SK-N-SH treated with all-trans-retinoic acid at 6 μM for 48 hours (cell line): ENCODE data around the gene CTSD.

Experiments
- ATAC-seq: fragments of 200-7000 bp; cut with Tn5 transposase; 3 replicates; pipeline ENCODE4 v1.9.1; 2020; ENCODE audit warnings: mild to moderate bottlenecking, moderate library complexity
- ARNTL ChIP-seq: fragments of 450-650 bp; formaldehyde crosslinking; IDR thresholded peaks from 2 replicates; pipeline ENCODE4 v1.5.0; 2020; ENCODE audit warnings: low read depth, mild to moderate bottlenecking, moderate library complexity, borderline replicate concordance
- BACH2 ChIP-seq: fragments of 250-450 bp; sonication (Bioruptor Pico); IDR thresholded peaks from 2 replicates; pipeline ENCODE4 v1.9.0; 2021; ENCODE audit warnings: mild to moderate bottlenecking, borderline replicate concordance
- CSDC2 ChIP-seq: fragments of 250-450 bp; sonication (Bioruptor Pico); IDR thresholded peaks from 2 replicates; pipeline ENCODE4 v1.5.0; 2020; ENCODE audit warnings: mild to moderate bottlenecking, moderate library complexity
- GLIS3 ChIP-seq: fragments of 250-450 bp; sonication (Bioruptor Pico); IDR thresholded peaks from 2 replicates; pipeline ENCODE4 v1.5.0; 2020; ENCODE audit warnings: mild to moderate bottlenecking, moderate library complexity
- ISL1 ChIP-seq: fragments of 250-450 bp; sonication (Bioruptor Pico); IDR thresholded peaks from 2 replicates; pipeline ENCODE4 v2.1.2; 2022; ENCODE audit warnings: mild to moderate bottlenecking, moderate library complexity
- OSR1 ChIP-seq: fragments of 250-450 bp; sonication (Bioruptor Pico); IDR thresholded peaks from 2 replicates; pipeline ENCODE4 v1.8.0; 2022; ENCODE audit warnings: moderate library complexity, mild to moderate bottlenecking, inconsistent platforms
- PPARA ChIP-seq: fragments of 250-450 bp; sonication (Bioruptor Pico); IDR thresholded peaks from 2 replicates; pipeline ENCODE4 v1.5.0; 2020; ENCODE audit warnings: mild to moderate bottlenecking, borderline replicate concordance
- RARB ChIP-seq: fragments of 250-450 bp; sonication (Bioruptor Pico); IDR thresholded peaks from 2 replicates; pipeline ENCODE4 v1.8.0; 2021; ENCODE audit warnings: mild to moderate bottlenecking, moderate library complexity
- SNAI2 ChIP-seq: fragments of 250-450 bp; sonication (Bioruptor Pico); IDR thresholded peaks from 2 replicates; pipeline ENCODE4 v1.5.0; 2020; ENCODE audit warnings: mild to moderate bottlenecking, moderate library complexity
- TCF4 ChIP-seq: fragments of 250-450 bp; sonication (Bioruptor Pico); IDR thresholded peaks from 2 replicates; pipeline ENCODE4 v1.8.0; 2021; ENCODE audit warnings: mild to moderate bottlenecking, moderate library complexity, borderline replicate concordance
- ZC3H10 ChIP-seq: fragments of 250-450 bp; sonication (Bioruptor Pico); IDR thresholded peaks from 2 replicates; pipeline ENCODE4 v1.5.1; 2021; ENCODE audit warnings: mild to moderate bottlenecking, moderate library complexity
- ZNF565 ChIP-seq: fragments of 450-650 bp; formaldehyde crosslinking; conservative IDR thresholded peaks from 2 replicates; pipeline ENCODE4 v1.5.0; 2020; ENCODE audit warnings: low read depth, mild to moderate bottlenecking, moderate library complexity
- ZNF70 ChIP-seq: fragments of 450-650 bp; formaldehyde crosslinking; IDR thresholded peaks from 2 replicates; pipeline ENCODE4 v1.5.0; 2020; ENCODE audit warnings: mild to moderate bottlenecking, moderate library complexity
- TF ChIP-seq, protein P1 (sequence below): fragments of 250-450 bp; sonication (Bioruptor Pico); IDR thresholded peaks from 2 replicates; pipeline ENCODE4 v1.8.0; 2020; ENCODE audit warnings: mild to moderate bottlenecking, moderate library complexity, borderline replicate concordance
- TF ChIP-seq, protein P2 (sequence below): fragments of 250-450 bp; sonication (Bioruptor Pico); IDR thresholded peaks from 2 replicates; pipeline ENCODE4 v1.8.0; 2021; ENCODE audit warnings: low read depth, mild to moderate bottlenecking, moderate library complexity, borderline replicate concordance
- TF ChIP-seq, protein P3 (sequence below): fragments of 250-450 bp; sonication (Bioruptor Pico); IDR thresholded peaks from 2 replicates; pipeline ENCODE4 v1.5.0; 2020; ENCODE audit warnings: mild to moderate bottlenecking, moderate library complexity
- TF ChIP-seq, protein P4 (sequence below): fragments of 250-450 bp; sonication (Bioruptor Pico); IDR thresholded peaks from 2 replicates; pipeline ENCODE4 v1.5.1; 2021; ENCODE audit warnings: mild to moderate bottlenecking, moderate library complexity
- TF ChIP-seq, protein P5 (sequence below): fragments of 250-450 bp; sonication (Bioruptor Pico); IDR thresholded peaks from 2 replicates; pipeline ENCODE4 v1.5.1; 2020; ENCODE audit warnings: low read depth, mild to moderate bottlenecking, moderate library complexity

Gene CTSD

DNA sequence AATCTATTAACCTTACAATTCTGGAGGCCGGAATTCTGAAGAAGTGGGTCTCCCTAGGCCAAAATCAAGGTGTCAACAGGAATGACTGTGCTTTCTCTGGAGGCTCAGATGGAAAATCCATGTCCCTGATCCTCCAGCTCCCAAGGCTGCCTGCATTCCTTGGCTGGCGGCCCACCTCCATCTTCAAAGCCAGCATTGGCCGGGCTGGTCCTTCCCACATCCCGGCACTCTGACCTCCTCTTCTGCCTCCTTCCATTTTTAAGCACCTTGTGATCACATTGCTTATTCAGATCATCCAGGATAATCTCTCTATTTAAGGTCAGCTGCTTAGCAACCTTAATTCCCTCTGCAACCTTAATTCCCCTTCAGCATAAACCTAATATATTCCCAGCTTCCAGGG is 22.7 kb upstream of the CTSD start:
- no peak for TF ChIP-seq CSDC2 (CRISPR knock-in tag)
- TF ChIP-seq ZNF565: no peak
- TF ChIP-seq BACH2: no peak
- TF ChIP-seq, protein P1, sequence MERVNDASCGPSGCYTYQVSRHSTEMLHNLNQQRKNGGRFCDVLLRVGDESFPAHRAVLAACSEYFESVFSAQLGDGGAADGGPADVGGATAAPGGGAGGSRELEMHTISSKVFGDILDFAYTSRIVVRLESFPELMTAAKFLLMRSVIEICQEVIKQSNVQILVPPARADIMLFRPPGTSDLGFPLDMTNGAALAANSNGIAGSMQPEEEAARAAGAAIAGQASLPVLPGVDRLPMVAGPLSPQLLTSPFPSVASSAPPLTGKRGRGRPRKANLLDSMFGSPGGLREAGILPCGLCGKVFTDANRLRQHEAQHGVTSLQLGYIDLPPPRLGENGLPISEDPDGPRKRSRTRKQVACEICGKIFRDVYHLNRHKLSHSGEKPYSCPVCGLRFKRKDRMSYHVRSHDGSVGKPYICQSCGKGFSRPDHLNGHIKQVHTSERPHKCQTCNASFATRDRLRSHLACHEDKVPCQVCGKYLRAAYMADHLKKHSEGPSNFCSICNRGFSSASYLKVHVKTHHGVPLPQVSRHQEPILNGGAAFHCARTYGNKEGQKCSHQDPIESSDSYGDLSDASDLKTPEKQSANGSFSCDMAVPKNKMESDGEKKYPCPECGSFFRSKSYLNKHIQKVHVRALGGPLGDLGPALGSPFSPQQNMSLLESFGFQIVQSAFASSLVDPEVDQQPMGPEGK (CRISPR knock-in tag): no peak
- no peak for TF ChIP-seq ISL1 (CRISPR knock-in tag)
- no peak for TF ChIP-seq TCF4 (CRISPR knock-in tag)
- ATAC-seq: no peak

DNA sequence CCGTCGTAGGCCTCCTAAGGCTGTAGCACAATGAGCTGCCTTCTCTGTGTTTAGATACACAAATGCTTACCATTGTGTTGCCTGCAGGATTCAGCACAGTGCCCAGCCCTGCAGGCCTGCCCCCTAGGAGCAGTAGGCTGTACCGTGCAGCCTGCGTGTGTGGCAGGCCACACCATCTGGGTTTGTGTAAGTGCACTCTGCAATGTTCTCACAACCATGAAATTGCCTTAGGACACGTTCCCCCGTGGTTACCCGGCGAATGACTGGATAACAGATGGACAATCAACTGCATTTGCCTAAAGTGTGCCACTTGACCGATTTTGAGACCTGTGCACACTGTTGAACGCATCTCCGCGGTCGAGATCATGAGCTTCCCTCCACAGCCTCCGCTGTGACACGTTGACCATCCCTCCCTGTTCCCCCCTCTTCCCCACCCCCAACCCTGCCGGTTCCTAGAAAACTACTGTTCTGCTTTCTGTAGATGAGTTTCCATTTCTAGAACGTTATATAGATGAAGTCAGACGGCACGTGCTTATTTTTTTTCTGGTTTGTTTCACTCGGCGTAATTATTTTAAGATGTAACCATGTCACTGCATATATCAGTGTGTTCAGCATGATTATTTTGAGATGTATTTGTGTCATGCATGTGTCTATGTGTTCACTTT is 22.2 kb upstream of the CTSD start:
- no peak for TF ChIP-seq ISL1 (CRISPR knock-in tag)
- no peak for TF ChIP-seq ARNTL (CRISPR knock-in tag)
- TF ChIP-seq PPARA (CRISPR knock-in tag): no peak
- no peak for TF ChIP-seq ZC3H10 (CRISPR knock-in tag)
- TF ChIP-seq, protein P1 (CRISPR knock-in tag): no peak
- TF ChIP-seq, protein P2, sequence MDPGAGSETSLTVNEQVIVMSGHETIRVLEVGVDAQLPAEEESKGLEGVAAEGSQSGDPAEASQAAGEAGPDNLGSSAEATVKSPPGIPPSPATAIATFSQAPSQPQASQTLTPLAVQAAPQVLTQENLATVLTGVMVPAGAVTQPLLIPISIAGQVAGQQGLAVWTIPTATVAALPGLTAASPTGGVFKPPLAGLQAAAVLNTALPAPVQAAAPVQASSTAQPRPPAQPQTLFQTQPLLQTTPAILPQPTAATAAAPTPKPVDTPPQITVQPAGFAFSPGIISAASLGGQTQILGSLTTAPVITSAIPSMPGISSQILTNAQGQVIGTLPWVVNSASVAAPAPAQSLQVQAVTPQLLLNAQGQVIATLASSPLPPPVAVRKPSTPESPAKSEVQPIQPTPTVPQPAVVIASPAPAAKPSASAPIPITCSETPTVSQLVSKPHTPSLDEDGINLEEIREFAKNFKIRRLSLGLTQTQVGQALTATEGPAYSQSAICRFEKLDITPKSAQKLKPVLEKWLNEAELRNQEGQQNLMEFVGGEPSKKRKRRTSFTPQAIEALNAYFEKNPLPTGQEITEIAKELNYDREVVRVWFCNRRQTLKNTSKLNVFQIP (CRISPR knock-in tag): no peak
- no peak for TF ChIP-seq ZNF70 (CRISPR knock-in tag)
- no peak for TF ChIP-seq OSR1 (CRISPR knock-in tag)
- TF ChIP-seq BACH2: no peak
- TF ChIP-seq, protein P3, sequence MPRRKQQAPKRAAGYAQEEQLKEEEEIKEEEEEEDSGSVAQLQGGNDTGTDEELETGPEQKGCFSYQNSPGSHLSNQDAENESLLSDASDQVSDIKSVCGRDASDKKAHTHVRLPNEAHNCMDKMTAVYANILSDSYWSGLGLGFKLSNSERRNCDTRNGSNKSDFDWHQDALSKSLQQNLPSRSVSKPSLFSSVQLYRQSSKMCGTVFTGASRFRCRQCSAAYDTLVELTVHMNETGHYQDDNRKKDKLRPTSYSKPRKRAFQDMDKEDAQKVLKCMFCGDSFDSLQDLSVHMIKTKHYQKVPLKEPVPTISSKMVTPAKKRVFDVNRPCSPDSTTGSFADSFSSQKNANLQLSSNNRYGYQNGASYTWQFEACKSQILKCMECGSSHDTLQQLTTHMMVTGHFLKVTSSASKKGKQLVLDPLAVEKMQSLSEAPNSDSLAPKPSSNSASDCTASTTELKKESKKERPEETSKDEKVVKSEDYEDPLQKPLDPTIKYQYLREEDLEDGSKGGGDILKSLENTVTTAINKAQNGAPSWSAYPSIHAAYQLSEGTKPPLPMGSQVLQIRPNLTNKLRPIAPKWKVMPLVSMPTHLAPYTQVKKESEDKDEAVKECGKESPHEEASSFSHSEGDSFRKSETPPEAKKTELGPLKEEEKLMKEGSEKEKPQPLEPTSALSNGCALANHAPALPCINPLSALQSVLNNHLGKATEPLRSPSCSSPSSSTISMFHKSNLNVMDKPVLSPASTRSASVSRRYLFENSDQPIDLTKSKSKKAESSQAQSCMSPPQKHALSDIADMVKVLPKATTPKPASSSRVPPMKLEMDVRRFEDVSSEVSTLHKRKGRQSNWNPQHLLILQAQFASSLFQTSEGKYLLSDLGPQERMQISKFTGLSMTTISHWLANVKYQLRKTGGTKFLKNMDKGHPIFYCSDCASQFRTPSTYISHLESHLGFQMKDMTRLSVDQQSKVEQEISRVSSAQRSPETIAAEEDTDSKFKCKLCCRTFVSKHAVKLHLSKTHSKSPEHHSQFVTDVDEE (CRISPR knock-in tag): no peak
- no peak for TF ChIP-seq RARB (CRISPR knock-in tag)
- no peak for TF ChIP-seq GLIS3 (CRISPR knock-in tag)
- TF ChIP-seq SNAI2 (CRISPR knock-in tag): no peak
- TF ChIP-seq, protein P4, sequence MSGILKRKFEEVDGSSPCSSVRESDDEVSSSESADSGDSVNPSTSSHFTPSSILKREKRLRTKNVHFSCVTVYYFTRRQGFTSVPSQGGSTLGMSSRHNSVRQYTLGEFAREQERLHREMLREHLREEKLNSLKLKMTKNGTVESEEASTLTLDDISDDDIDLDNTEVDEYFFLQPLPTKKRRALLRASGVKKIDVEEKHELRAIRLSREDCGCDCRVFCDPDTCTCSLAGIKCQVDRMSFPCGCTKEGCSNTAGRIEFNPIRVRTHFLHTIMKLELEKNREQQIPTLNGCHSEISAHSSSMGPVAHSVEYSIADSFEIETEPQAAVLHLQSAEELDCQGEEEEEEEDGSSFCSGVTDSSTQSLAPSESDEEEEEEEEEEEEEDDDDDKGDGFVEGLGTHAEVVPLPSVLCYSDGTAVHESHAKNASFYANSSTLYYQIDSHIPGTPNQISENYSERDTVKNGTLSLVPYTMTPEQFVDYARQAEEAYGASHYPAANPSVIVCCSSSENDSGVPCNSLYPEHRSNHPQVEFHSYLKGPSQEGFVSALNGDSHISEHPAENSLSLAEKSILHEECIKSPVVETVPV (CRISPR knock-in tag): no peak
- TF ChIP-seq, protein P5, sequence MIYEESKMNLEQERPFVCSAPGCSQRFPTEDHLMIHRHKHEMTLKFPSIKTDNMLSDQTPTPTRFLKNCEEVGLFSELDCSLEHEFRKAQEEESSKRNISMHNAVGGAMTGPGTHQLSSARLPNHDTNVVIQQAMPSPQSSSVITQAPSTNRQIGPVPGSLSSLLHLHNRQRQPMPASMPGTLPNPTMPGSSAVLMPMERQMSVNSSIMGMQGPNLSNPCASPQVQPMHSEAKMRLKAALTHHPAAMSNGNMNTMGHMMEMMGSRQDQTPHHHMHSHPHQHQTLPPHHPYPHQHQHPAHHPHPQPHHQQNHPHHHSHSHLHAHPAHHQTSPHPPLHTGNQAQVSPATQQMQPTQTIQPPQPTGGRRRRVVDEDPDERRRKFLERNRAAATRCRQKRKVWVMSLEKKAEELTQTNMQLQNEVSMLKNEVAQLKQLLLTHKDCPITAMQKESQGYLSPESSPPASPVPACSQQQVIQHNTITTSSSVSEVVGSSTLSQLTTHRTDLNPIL (CRISPR knock-in tag): no peak
- ATAC-seq: no peak
